Eye (tissue), 1 donor: ENCODE results near the gene FSTL5.
"Not testable (repeated sequence)": the region's sequence is repeated elsewhere in the genome, so short reads cannot be mapped to it uniquely, and the experiment has no call there.

ENCODE experiments used
- DNase-seq: peaks from one replicate; pipeline ENCODE4 v3.0.0-alpha.2; 2015

Gene FSTL5

GRCh38 chr4:162163892-162164759 is at the start of gene FSTL5:
TSS of gene FSTL5 (minus strand) at chr4:162164000. CDS start at chr4:162111396, 52,604 bp downstream.
- peak; percentile 96 for DNase-seq

- DNase-seq: no peak
These were observed 45.9 kb upstream of the FSTL5 start for GRCh38 chr4:162209706-162210105.

DNA sequence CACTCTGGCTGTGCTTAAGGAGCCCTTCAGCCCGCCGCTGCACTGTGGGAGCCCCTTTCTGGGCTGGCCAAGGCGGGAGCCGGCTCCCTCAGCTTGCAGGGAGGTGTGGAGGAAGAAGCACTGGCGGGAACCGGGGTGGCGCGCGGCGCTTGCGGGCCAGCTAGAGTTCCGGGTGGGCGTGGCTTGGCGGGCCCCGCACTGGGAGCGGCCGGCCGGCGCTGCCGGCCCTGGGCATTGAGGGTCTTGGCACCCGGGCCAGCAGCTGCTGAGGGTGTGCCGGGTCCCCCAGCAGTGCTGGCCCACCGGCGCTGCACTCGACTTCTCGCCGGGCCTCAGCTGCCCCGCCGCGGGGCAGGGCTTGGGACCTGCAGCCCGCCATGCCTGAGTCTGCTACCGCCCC is 39.7 kb upstream of the FSTL5 start:
- DNase-seq: not testable (repeated sequence)

DNA sequence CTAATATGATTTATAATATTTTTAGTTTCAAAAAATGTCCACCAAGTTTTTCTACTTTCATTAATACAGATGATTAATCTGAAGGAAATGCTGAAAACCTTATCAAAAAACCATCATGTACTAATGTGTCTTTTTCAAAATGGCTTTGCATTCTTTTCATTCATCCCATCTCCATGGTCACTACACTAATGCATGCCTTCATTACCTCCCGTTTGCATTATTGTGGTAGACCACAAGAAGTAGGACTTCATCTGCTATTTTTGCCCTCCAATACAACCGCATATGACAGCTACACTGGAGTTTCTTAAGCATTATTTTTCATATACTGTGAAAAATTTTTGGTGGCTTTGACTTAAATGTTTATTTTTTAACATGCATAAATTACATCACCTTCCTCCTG is 37.9 kb upstream of the FSTL5 start:
- DNase-seq: no peak

- DNase-seq: no peak
These were observed 6.7 kb upstream of the FSTL5 start for GRCh38 chr4:162170509-162170908.

GRCh38 chr4:162164906-162165510 is 1.2 kb upstream of the FSTL5 start:
- DNase-seq: peak; percentile 45

- DNase-seq: peak; percentile 10
These were observed 1.1 kb downstream of the FSTL5 start for GRCh38 chr4:162162672-162163071.

DNA sequence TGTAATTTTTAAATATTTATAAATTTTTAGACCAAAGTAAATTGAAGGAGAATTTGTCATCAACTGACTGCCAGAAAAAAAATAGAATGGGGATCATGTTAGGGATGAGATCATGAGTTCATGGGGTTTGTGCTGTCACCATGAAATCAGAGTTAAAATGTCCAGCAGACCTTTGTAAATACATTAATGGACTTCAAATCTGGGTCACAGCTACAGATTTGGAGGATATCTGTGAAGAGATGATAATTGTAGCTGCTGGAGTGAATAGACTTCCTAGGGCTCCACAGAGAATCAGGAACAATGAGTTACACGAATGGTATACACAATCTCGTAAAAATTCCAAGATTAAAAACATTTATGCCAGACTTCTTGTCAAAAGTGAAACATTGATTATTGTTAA is 6.6 kb downstream of the FSTL5 start:
- DNase-seq: no peak

DNA sequence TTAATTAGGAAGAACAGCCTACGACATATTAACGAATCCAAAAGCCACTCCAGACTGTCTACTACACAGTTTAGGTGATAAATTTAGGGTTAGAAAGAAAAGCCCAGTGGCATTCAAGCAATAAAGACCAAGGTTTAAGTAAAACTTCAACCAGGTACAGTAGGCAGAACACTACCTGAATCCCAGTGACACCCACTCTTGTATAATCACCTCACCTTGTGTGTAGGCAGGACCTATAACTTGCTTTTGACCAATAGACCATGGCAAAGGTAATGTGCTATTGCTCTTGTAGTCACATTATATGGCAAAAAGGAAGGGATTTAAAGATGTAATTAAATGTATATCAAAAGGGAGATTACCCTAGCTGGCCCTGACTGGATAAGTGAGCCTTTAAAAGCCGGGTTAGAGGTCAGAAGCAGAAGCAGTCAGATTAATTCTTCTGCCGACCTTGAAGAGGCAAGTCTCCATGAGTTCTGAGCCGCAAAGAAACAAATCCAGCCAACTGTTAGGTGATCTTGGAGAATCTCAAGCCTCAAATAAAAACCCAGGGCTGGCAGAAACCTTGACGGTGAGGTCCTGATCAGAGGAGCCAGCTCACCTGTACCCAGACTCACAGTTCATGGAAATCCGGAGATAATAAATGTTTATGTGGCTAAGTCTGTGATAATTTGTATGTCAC is 8.8 kb downstream of the FSTL5 start:
- no peak for DNase-seq

- peak; percentile 20 for DNase-seq
These were observed 11.9 kb downstream of the FSTL5 start for GRCh38 chr4:162151850-162152249.

- peak; percentile 62 for DNase-seq
These were observed 12.4 kb downstream of the FSTL5 start for GRCh38 chr4:162151386-162151785.

DNA sequence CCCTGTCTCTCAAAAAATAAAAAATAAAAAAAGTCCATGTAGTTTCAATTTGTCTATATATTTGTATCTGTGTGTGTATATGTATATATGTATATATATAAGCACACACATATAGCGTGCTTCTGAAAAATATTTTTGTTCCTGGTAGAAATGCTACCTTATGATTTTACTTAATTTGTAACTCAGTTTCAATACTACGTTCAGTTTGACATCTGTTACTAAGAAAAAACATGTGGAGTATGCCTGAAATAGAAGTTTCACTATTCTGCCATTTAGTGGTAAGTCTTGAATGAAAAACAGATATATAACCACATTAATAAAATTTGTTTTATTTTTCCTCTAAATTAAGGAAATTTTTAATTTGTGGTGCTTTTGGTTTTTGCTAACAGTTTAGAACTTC is 14.2 kb downstream of the FSTL5 start:
- no peak for DNase-seq

DNA sequence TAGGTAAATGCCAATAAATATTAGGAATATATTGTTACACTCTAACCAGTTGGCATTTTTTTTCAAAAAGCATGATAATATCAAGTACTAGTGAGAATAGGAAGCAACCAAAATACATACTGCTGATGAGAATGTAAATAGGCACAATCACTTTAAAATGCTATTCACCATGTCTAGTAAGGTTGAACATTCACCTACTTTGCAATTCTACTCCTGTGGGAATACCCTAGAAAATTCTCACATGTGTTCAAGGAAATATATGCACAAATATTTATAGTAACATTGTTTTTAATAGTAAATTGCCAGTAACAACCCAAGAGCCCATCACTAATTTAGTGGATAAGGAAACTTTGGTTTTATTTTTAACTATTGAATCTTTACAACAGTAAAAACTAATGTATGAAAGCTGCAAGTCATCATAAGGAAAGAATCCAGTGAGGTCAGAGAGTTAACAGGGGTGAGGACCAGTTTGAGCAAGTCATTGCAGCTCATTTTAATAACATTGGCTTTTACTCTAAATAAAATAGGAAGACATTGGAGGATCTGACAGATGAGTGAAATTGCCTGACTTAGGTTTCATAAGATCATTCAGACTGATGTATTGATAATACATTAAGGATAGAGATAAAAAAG is 23.6 kb downstream of the FSTL5 start:
- no peak for DNase-seq

GRCh38 chr4:162139412-162139811 is 24.4 kb downstream of the FSTL5 start:
- no peak for DNase-seq

- no peak for DNase-seq
These were observed 32.5 kb downstream of the FSTL5 start for GRCh38 chr4:162131256-162131655.

DNA sequence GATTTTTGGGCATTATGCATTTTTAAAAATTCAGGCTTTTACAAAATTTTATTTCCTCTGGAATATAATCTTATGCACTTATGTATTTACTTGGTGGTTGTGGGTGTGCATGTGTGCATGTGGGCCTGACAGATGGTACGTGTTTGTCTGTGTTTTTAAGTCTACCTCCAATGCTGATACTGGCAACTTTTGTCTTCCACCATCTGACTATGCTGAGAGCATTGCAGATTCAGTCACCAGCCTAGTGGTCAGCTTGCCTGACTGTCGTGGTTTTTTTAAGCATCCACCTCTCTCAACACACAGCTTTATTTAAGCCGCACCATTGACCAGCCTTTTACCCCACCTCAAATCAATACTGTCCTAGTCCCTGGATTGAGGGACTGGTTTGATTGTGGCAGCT is 37.1 kb downstream of the FSTL5 start:
- DNase-seq: no peak

DNA sequence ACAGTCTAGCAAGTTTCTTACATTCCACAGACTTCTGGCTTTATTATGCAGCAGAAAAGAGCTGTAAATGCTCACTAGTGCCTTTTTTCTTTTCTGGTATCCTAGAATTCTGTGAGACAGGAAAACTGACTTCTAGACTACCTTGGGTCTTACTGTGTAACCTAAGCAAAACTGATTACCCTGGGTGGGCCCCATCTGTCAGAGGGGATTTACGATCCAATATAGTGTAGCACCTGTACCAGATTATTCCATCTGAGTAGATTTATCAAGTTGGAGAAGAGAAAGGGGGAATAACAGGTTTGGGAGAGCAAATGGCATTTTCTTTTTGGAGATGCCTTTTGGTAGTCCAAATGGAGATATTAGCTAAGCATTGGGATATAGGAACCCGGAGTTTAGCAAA is 46.7 kb downstream of the FSTL5 start:
- peak; percentile 21 for DNase-seq

- peak; percentile 68 for DNase-seq
These were observed 47.6 kb downstream of the FSTL5 start for GRCh38 chr4:162116095-162116779.

DNA sequence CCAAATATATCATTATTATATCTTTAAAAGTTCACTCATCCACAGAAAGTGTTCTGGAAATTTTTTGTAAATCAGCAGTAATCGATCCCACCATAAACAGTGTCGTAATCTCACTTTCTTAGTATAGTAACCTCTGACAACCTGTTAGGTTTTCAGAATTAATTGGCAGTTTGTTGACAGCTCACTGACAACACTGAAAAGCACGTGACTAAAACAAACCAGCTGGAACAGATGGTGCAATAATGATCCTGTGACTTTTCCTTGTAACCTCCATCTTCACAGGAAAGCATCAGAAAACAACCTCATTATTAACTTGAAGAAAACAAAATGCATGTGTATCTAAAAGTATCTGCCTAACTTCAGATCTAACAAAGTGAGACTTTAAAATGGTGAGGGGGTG is 48.5 kb downstream of the FSTL5 start:
- DNase-seq: peak; percentile 73

DNA sequence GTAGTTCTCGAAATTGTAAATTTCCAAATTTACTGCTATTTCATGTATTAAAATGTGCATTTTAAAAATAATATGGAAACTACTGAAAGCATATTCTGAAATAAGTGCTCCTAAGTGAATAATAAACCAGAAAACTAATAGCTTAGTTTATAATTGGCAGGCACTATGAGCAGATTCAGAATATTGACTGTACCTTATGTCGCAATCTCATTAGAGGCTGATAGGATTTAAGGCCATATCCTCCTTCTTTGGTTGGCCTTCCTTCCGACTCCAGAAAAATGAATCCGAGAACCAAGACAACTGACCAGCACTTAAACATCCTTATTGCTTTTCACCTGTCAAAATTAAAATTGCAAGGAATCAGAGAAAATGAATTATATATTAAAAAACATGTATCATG is 52.7 kb downstream of the FSTL5 start:
- DNase-seq: no peak

- DNase-seq: no peak
These were observed 59.2 kb downstream of the FSTL5 start for GRCh38 chr4:162104459-162105124.

- not testable (repeated sequence) for DNase-seq
These were observed 59.9 kb downstream of the FSTL5 start for GRCh38 chr4:162103908-162104307.
